IgD-negative memory B cell (primary cell): ENCODE results near the gene SIDT2. TPM values are rescaled to one million over a fixed set of nuclear protein-coding genes. Genes with fewer than 3 reads are reported as not detected.
"Not testable (repeated sequence)": the region's sequence is repeated elsewhere in the genome, so short reads cannot be mapped to it uniquely, and the experiment has no call there.

ENCODE experiments used
- H3K27ac Mint-ChIP-seq, 3 donors: one replicate each; pipeline ENCODE4 v1.8.0; 2020 to 2022; ENCODE audit warnings: mild to moderate bottlenecking in 3 of 3, mixed read lengths in 3 of 3, moderate library complexity in 1 of 3
- H3K27me3 Mint-ChIP-seq: one replicate; pipeline ENCODE4 v1.8.0; 2021; ENCODE audit warnings: mixed read lengths
- H3K36me3 Mint-ChIP-seq: one replicate; pipeline ENCODE4 v1.8.0; 2020; ENCODE audit warnings: mild to moderate bottlenecking, mixed read lengths
- H3K4me1 Mint-ChIP-seq, 3 donors: one replicate each; pipeline ENCODE4 v1.8.0; 2020 to 2022; ENCODE audit warnings: mixed read lengths in 3 of 3, mild to moderate bottlenecking in 1 of 3
- H3K4me3 Mint-ChIP-seq, 4 donors: one replicate each; pipeline ENCODE4 v1.8.0; 2020 to 2022; ENCODE audit warnings: mild to moderate bottlenecking in 4 of 4, mixed read lengths in 4 of 4, moderate library complexity in 3 of 4
- H3K9me3 Mint-ChIP-seq, 3 donors: one replicate each; pipeline ENCODE4 v1.8.0; 2020 to 2021; ENCODE audit warnings: mixed read lengths in 3 of 3, mild to moderate bottlenecking in 1 of 3
- polyA plus RNA-seq: library from polyadenylated mRNA; unstranded; fragments of 300-500 nt; fragmentation: Illumina TruSeq; gene quantifications from one replicate; pipeline ENCODE4 v1.2.3, GENCODE V29; 2021

The SIDT2 gene
- polyA plus RNA-seq = 61.0 TPM

DNA sequence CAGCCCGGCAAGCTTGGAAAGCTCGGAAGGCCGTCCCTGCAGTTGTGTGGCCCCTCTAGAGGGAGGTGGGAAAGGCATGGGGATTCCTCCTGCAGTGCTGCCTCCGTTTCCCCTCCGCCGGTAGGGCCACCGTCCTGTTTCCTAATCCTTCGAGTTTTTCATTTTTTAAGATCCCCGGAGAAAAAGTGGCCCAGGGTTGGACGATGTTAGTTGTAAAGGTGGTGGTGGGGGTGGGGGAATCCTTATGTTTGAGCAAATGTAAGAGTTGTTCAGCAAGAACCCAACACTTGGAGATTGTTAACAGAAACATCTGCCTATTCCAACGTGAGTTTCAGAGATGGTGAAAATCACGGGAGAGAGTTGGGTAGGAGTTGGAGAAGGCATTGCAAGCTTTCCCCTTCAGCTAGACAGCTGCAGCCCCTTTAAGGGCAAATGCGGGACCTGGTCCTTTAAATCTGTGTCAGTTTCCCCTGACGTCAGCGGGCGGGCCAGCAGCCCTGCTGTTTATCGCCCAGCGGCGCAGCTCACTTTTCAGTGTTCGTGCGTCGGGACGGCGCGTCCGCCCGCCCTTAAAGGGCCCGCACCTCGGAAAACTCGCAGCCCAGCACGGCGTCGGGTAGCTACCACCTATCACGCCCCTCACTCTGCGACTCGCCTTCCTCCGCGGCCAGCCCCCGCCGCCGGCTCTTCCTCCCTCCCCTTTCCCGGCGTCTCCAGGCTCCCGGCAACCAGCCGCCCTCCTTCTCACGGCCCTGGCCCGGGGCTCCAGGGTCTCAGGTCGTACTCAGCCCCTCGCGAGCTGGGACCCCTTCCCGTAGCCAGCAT, at the start of gene SIDT2:
Gene SIDT2 (plus strand): TSS at position 534 of the 825 bp plus-strand sequence. CDS start 521 bp downstream, outside the sequence.
- peak within 1 kb of the TSS; percentile 89 to 98 (median 96) for H3K27ac Mint-ChIP-seq
- H3K27me3 Mint-ChIP-seq = no peaks in the 10 kb centered on the region
- H3K36me3 Mint-ChIP-seq = no peaks in the 10 kb centered on the region
- H3K9me3 Mint-ChIP-seq = no peaks in the 10 kb centered on the region
- peaks cover 24 to 27% (median 25%) of the 10 kb centered on the region in 3 donors for H3K4me1 Mint-ChIP-seq
- peak within 1 kb of the TSS; percentile 96 to 99 (median 98) for H3K4me3 Mint-ChIP-seq

DNA sequence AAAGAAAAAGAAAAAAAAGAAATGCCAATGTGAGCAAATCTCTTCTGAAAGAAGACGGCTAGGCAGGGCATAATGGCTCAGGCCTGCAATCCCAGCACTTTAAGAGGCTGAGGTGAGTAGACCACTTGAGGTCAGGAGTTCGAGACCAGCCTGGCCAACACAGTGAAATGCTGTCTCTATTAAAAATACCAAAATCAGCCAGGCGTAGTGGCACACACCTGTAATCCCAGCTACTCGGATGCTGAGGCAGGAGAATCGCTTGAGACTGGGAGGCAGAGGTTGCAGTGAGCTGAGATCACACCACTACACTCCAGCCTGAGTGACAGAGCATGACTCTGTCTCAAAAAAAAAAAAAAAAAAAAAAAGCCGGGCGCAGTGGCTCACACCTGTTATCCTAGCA, 48.1 kb upstream of the SIDT2 start:
- H3K27ac Mint-ChIP-seq, H3K4me1 Mint-ChIP-seq, H3K27me3 Mint-ChIP-seq, H3K9me3 Mint-ChIP-seq, H3K36me3 Mint-ChIP-seq: not testable (repeated sequence)
- H3K4me3 Mint-ChIP-seq = peak overlapping the region in 1 of 4 donors; percentile 17

DNA sequence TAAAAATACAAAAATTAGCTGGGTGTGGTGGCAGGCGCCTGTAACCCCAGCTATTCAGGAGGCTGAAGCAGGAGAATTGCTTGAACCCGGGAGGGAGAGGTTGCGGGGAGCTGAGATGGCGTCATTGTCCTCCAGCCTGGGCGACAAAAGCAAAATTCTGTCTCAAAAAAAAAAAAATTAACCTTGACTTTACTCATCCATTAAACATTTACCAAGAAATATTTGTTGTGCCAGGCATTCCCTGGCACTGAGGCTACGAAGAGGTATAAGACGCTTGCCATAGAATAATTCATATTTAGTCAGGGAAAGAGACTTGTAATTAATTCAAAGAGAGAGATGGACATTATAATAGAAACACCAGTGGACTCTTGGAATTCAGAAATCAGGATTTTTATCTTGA, 47.7 kb upstream of the SIDT2 start:
- H3K27ac Mint-ChIP-seq = no peak overlapping the region
- no peaks in the 10 kb centered on the region for H3K36me3 Mint-ChIP-seq
- no peaks in the 10 kb centered on the region for H3K27me3 Mint-ChIP-seq
- no peaks in the 10 kb centered on the region for H3K9me3 Mint-ChIP-seq
- peak overlapping the region in 1 of 4 donors; percentile 17 for H3K4me3 Mint-ChIP-seq
- H3K4me1 Mint-ChIP-seq = peaks cover 0 to 7% (median 0%) of the 10 kb centered on the region in 3 donors

DNA sequence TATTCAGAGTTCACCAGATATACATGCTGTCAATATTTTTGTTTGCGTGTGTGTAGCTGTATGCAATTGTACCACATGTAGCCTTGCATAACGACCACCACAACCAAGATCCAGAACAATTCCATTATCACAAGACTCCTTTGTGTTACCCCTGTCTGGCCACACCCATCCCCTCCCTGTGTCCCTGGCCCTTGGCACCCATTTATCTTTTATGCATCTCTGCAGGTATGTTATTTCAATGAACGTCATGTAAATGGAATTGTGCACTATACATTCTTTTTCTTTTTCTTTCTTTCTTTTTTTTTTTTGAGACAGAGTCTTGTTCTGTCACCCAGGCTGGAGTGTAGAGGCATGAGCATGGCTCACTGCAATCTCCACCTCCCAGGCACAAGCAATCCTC, 44.1 kb upstream of the SIDT2 start:
- Mint-ChIP-seq H3K9me3 (no peaks in the 10 kb centered on the region), H3K4me1 (peaks cover 0 to 4% (median 0%) of the 10 kb centered on the region in 3 donors), H3K36me3 (no peaks in the 10 kb centered on the region), H3K27me3 (peaks cover 4% of the 10 kb centered on the region), H3K4me3 (no peak overlapping the region), H3K27ac (no peak overlapping the region)

DNA sequence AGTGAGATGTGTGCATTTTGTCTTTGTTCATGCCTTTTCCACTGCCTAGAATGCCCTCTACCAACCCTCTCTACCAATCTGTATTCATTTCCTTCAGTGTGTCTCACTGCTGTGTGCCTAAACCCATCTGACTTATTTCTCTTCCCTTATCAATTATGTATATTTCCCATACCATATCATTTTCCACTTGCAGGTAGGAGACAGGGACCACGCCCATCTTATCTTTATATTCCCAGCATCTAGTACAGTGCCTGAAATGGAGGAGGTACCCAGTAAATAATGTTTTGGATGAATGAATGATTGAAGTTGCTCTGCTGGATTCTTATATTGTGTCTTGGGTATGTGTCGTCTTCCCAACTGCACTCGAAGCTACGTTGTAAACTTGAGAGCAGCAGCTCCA, 43.6 kb upstream of the SIDT2 start:
- H3K4me1 Mint-ChIP-seq, H3K27me3 Mint-ChIP-seq, H3K9me3 Mint-ChIP-seq, H3K4me3 Mint-ChIP-seq, H3K36me3 Mint-ChIP-seq: not testable (repeated sequence)
- peak overlapping the region in 1 of 3 donors; percentile 62 for H3K27ac Mint-ChIP-seq

DNA sequence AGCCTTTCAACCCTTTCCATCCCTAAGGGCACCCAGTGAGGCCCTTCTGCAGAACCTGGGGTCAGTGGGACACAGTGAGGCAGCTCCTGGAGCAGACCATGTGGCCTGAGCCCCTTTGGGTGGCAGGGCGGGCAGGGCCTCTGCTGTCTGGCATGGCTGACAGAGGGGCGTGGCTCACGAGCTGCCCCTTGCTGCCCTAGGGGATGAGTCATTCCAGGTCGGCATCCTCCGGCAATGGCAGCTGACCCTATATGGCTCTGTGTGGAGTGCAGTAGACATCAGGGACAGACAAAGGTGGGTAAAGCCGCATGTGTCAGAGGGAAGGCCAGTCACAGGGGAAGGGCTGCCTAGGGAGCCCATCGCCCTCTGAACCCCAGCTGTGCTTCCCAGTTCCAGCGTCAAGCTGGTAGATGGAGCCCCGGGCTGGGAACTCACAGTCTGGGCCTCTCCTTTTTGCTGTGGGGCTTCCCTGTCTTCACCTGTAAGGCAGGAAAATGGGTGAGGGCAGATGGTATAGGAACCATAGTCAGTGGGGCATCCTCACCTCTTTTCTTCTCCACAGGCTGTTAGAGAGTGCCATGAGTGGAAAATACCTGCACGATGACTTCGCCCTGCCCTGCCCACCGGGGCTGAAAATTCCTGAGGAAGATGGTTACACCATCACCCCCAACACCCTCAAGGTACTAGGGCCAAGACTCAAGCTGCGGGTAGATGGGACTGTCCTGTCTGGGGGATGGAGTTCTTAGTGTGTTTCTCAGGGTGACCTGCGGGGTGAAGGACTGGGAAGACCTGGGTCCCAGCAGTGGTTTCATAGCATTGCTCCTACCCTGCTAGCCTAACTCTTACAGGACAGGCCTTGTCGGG, 41.1 kb upstream of the SIDT2 start:
- not testable (repeated sequence) for H3K27me3 Mint-ChIP-seq, H3K9me3 Mint-ChIP-seq, H3K4me3 Mint-ChIP-seq, H3K4me1 Mint-ChIP-seq, H3K36me3 Mint-ChIP-seq, H3K27ac Mint-ChIP-seq

DNA sequence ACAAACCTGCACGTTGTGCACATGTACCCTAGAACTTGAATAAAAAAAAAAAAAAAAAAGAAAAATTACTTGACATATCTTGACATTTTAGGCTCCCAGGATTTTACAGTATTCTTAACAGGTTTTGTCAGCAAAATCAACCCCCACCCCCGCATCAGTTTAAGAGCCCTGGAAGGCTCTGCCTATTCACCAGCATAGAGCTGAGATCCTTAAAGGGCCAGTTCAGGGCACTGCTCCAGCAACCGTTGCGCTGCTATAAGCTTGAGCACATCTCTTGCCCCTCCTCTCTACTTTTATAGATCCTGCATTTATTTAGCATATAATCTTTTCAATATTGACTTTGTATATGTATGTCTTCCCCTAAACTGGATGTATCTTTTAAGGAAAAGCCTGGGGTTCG, 35.2 kb upstream of the SIDT2 start:
- peaks cover 28 to 32% (median 32%) of the 10 kb centered on the region in 3 donors for H3K4me1 Mint-ChIP-seq
- peaks cover 4% of the 10 kb centered on the region for H3K27me3 Mint-ChIP-seq
- H3K4me3 Mint-ChIP-seq = peak overlapping the region; percentile 98 to 100 (median 99)
- no peaks in the 10 kb centered on the region for H3K36me3 Mint-ChIP-seq
- no peaks in the 10 kb centered on the region for H3K9me3 Mint-ChIP-seq
- peak overlapping the region; percentile 95 to 99 (median 98) for H3K27ac Mint-ChIP-seq

DNA sequence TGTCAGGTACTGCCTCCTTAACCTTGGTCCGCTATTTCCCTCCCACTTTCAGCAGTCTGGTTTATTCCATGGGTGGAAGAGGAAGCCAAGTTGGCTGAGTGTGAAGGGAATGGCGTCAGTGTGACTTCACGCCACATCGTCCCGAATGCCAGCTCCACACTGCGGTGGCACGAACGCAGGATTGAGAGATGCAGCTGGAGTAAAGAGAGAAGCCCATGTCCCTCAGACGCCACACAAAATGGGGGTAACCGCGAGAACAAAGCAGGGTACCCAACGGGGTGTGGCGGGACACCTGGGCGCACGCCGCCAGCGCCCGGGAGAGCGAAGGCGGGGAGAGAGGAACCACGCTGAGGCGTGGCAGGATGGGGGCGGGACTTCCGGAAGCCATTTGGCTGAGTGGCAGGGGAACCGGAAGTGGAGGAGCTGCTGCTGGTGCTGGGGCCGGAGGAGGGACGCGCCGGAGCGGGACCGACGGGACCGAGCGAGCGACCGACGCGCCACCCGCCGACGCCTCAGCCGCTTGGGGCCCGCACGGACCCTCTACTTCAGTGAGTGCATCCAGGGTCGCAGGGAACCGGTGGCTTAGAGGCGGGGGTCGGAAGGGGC, 34.6 kb upstream of the SIDT2 start, which contains the start of gene PAFAH1B2:
Gene PAFAH1B2 (plus strand): TSS at position 417 of the 606 bp plus-strand sequence. CDS start 8,161 bp downstream, outside the sequence.
- H3K27me3 Mint-ChIP-seq = peaks cover 4% of the 10 kb centered on the region
- H3K4me1 Mint-ChIP-seq = peaks cover 32 to 33% (median 32%) of the 10 kb centered on the region in 3 donors
- no peaks in the 10 kb centered on the region for H3K36me3 Mint-ChIP-seq
- H3K9me3 Mint-ChIP-seq = no peaks in the 10 kb centered on the region
- peak within 1 kb of the TSS; percentile 98 to 100 (median 99) for H3K4me3 Mint-ChIP-seq
- peak within 1 kb of the TSS; percentile 98 to 99 (median 98) for H3K27ac Mint-ChIP-seq

DNA sequence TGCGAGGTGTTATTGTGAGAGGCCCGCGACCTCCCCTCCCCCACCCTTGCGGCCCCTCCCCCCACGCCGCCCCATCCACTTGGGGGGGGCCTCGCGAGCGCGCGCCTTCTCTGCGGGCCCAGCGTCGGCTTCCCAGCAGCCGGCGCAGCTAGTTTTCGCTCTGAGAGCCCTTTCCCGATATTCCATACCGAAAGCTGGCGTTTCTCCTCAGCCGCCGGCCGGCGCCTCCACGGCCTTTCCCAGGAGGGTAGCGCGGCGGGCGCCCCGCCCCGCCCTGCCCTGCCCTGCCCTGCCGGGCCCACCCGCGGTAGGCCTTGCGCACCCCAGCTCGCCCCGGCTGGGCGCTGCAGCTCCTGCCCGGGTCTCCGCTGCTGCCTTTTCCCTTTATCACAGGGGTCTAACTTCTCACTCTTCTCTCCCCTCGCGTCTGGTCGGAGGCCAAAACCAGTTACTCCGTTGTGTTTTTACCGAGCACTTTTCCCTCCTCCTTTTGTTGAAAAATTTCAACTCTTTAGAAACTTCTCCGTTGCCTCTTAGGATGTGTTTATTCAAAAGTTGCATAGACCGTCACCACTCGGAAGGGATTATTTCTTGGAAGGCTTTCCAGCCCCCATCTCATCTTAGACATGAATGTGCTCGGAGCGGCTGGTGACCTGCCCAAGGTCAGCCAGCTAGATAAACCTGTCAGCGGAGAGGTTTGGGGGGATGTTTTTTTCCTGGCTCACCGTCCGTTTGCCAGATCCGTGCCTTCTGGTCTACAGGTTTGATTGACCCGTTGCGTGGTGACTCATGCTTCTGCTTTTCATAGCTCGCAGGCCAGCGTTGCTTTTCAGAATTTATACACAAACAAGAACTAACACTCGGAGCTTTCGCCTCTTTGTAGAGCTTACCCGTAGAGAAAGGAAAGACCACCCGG, 33.8 kb upstream of the SIDT2 start:
- Mint-ChIP-seq H3K4me3 (peak overlapping the region; percentile 98 to 100 (median 99)), H3K4me1 (peaks cover 32 to 33% (median 32%) of the 10 kb centered on the region in 3 donors), H3K36me3 (no peaks in the 10 kb centered on the region), H3K27ac (peak overlapping the region; percentile 98 to 99 (median 98)), H3K27me3 (no peaks in the 10 kb centered on the region), H3K9me3 (no peaks in the 10 kb centered on the region)

DNA sequence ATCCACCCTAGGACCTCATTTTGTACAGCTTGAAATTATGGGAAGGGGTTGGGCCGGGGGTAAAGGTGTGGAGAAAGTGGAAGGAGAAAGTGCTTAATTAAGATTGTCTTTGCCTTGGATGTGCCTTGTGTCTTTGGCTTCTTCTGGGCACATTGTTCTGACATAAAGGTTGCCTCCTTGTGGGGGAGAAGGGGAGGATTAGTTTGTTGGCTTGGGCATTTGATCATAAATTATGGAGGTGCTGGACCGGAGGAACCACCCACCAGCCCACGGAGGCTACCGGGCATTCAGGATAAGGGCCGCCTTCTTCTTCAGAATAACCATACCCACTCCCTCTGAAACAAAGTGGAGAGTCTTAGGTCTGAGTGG, 33.2 kb upstream of the SIDT2 start:
- H3K4me1 Mint-ChIP-seq = peaks cover 35 to 36% (median 35%) of the 10 kb centered on the region in 3 donors
- H3K36me3 Mint-ChIP-seq = peaks cover under 1% of the 10 kb centered on the region
- H3K27ac Mint-ChIP-seq = peak overlapping the region; percentile 87 to 98 (median 98)
- H3K27me3 Mint-ChIP-seq = no peaks in the 10 kb centered on the region
- H3K4me3 Mint-ChIP-seq = peak overlapping the region; percentile 98 to 100 (median 99)
- H3K9me3 Mint-ChIP-seq = no peaks in the 10 kb centered on the region

DNA sequence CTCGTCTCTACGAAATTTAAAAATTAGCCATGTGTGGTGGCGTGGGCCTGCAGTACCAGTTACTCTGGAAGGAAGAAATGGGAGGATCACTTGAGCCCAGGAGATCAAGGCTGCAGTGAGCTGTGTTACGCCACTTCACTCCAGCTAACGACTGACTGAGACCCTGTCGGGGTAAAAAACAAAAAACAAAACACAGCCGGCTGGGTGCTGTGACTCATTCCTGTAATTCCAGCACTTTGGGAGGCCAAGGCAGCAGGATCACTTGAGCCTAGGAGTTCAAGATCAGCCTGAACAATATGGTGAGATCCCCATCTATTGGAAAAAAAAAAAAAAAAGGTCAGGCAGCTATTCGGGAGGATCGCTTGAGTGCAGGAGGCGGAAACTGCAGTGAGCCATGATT, 32.0 kb upstream of the SIDT2 start:
- Mint-ChIP-seq H3K27ac (peak overlapping the region in 1 of 3 donors; percentile 98), H3K27me3 (no peaks in the 10 kb centered on the region), H3K4me1 (peaks cover 38% of the 10 kb centered on the region in 3 donors), H3K36me3 (peaks cover 2% of the 10 kb centered on the region), H3K9me3 (no peaks in the 10 kb centered on the region), H3K4me3 (peak overlapping the region; percentile 5 to 99 (median 98))

DNA sequence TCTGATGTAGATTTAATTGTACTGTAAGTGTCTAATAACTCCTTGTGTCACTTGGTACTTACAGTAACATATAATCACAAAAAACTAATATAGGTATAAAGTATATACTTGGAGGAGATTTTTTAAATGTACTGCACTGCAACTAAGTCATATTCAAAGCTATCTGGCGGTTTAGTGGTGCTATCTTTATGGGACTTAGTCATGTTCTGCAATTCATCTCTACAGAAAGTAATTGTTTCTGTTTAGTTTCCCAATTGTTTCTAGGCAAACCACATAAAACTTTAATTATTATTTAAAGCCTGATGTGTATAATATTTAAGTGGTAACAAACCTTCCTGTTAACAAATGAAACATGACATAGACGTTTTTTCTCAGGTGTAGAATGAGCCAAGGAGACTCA, 26.5 kb upstream of the SIDT2 start:
- Mint-ChIP-seq H3K4me1 (peaks cover 16 to 27% (median 27%) of the 10 kb centered on the region in 3 donors), H3K4me3 (no peak overlapping the region), H3K27me3 (no peaks in the 10 kb centered on the region), H3K27ac (peak overlapping the region in 2 of 3 donors; percentile 32 to 81), H3K36me3 (peaks cover 2% of the 10 kb centered on the region), H3K9me3 (no peaks in the 10 kb centered on the region)

DNA sequence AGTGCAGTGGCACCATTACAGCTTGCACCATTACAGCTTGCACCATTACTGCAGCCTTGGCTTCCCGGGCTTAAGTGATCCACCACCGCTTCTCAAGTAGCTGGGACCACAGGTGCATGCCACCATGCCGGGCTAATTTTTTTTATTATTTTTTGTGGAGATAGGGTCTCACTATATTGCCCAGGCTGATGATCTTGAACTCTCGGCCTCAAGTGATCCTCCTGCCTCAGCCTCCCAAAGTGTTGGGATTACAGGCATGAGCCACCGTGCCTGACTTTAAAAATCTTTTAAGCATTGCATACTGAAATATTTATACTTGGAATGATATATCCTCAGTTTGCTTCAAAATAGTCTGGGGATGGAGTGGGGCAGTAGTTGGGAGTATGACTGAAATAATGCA, 24.1 kb upstream of the SIDT2 start:
- no peaks in the 10 kb centered on the region for H3K27me3 Mint-ChIP-seq
- H3K27ac Mint-ChIP-seq = no peak overlapping the region
- no peaks in the 10 kb centered on the region for H3K9me3 Mint-ChIP-seq
- H3K4me1 Mint-ChIP-seq = peaks cover 18 to 26% (median 19%) of the 10 kb centered on the region in 3 donors
- H3K4me3 Mint-ChIP-seq = no peak overlapping the region
- H3K36me3 Mint-ChIP-seq = peaks cover 2% of the 10 kb centered on the region

DNA sequence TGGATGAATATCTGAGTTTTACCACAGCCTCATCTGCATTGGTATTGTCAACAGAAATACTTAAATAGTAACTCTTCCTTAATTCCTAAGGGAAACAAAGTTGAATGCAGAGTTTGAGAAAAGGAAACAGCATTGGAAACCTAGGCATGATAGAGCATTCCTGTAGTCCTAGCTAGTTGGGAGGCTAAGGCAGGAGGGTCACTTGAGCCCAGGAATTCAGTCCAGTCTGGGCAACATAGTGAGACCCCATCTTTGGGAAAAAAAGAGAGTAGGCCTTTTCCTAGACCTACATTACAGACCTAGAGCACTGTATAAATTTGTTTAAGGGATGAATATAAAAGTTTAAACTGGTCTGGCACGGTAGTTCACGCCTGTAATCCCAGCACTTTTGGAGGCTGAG, 21.0 kb upstream of the SIDT2 start:
- H3K27me3 Mint-ChIP-seq = no peaks in the 10 kb centered on the region
- no peak overlapping the region for H3K27ac Mint-ChIP-seq
- H3K4me3 Mint-ChIP-seq = no peak overlapping the region
- H3K36me3 Mint-ChIP-seq = peaks cover 2% of the 10 kb centered on the region
- peaks cover 15 to 21% (median 17%) of the 10 kb centered on the region in 3 donors for H3K4me1 Mint-ChIP-seq
- H3K9me3 Mint-ChIP-seq = no peaks in the 10 kb centered on the region
